Mesothelial cell of epicardium (in vitro differentiated cells): ENCODE results near the gene PCF11. TPM values are rescaled to one million over a fixed set of nuclear protein-coding genes. Genes with fewer than 3 reads are reported as not detected.

Experiments used
- DNase-seq, 2 experiments: peaks; one replicate each; pipeline ENCODE4 v3.0.0; 2021; ENCODE audit warnings: low spot score in 2 of 2; ENCODE audit not compliant: unreplicated experiment in 2 of 2
- H3K27ac Mint-ChIP-seq: 2 replicates; pipeline ENCODE4 v1.8.0; 2021; ENCODE audit warnings: mixed read lengths
- H3K27me3 Mint-ChIP-seq: 2 replicates; pipeline ENCODE4 v1.8.0; 2021; ENCODE audit warnings: low read depth, mixed read lengths
- H3K36me3 Mint-ChIP-seq: 2 replicates; pipeline ENCODE4 v1.8.0; 2021; ENCODE audit warnings: mixed read lengths
- H3K4me1 Mint-ChIP-seq: 2 replicates; pipeline ENCODE4 v1.8.0; 2021; ENCODE audit warnings: mixed read lengths
- H3K4me3 Mint-ChIP-seq: 2 replicates; pipeline ENCODE4 v1.8.0; 2021; ENCODE audit warnings: mild to moderate bottlenecking, moderate library complexity, mixed read lengths
- H3K9me3 Mint-ChIP-seq: 2 replicates; pipeline ENCODE4 v1.8.0; 2021; ENCODE audit warnings: mixed read lengths
- CTCF ChIP-seq: fragments of 200-600 bp; sonication (generic); IDR thresholded peaks from one replicate; pipeline ENCODE4 v1.5.0; 2021; ENCODE audit warnings: antibody characterized with exemption; ENCODE audit not compliant: unreplicated experiment
- total RNA-seq: library from RNA; stranded (reverse); gene quantifications from 3 replicates; pipeline ENCODE4 v1.2.1, GENCODE V29; 2021

The PCF11 gene
- total RNA-seq, 1 donor from 2014 or later: 77.1 TPM

GRCh38 chr11:83158965-83159901, 2.3 kb downstream of the PCF11 start:
- H3K27ac Mint-ChIP-seq: peak overlapping the region; percentile 100
- H3K4me3 Mint-ChIP-seq: peak overlapping the region; percentile 100
- DNase-seq: no peak
- H3K27me3 Mint-ChIP-seq: no peaks in the 10 kb centered on the region
- H3K36me3 Mint-ChIP-seq: no peaks in the 10 kb centered on the region
- no peaks in the 10 kb centered on the region for H3K9me3 Mint-ChIP-seq
- no peak for TF ChIP-seq CTCF
- peaks cover 35% of the 10 kb centered on the region for H3K4me1 Mint-ChIP-seq

GRCh38 chr11:83159902-83160865, 3.3 kb downstream of the PCF11 start:
- peaks cover 35% of the 10 kb centered on the region for H3K4me1 Mint-ChIP-seq
- no peaks in the 10 kb centered on the region for H3K9me3 Mint-ChIP-seq
- peak overlapping the region; percentile 100 for H3K4me3 Mint-ChIP-seq
- peak overlapping the region; percentile 100 for H3K27ac Mint-ChIP-seq
- TF ChIP-seq CTCF: no peak
- DNase-seq: no peak
- peaks cover 4% of the 10 kb centered on the region for H3K36me3 Mint-ChIP-seq
- no peaks in the 10 kb centered on the region for H3K27me3 Mint-ChIP-seq

DNA sequence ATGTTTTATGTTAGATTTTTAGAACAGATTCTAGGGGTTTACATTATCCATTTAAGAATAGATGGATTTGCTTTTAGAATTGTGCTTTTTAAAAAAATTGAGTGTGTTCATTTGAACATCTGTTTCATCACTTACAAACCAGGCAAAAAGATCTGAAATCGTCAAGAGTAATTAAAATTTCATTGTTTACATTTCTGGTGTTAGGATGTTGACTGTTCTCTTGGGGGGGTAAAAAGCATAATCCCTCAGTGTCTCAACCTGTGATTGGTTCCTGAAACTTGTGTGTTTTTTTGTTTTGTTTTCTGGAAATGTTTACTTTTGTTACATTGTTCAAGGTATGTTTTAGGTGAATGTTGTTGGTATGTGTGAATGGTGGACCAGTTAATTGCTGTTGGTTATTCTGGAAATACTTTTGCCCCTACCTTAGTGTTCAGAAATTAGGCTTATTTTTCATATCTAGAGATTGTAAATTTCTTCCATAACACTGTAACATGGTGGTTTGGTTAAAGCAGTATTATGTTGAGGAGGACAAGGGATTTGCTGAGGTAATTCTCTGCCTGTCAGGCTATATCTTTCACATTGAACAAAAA, 4.8 kb downstream of the PCF11 start:
- H3K36me3 Mint-ChIP-seq: peaks cover 17% of the 10 kb centered on the region
- no peak for TF ChIP-seq CTCF
- H3K27ac Mint-ChIP-seq: peak overlapping the region; percentile 48
- H3K4me3 Mint-ChIP-seq: no peak overlapping the region
- DNase-seq: no peak
- H3K27me3 Mint-ChIP-seq: no peaks in the 10 kb centered on the region
- H3K4me1 Mint-ChIP-seq: peaks cover 37% of the 10 kb centered on the region
- H3K9me3 Mint-ChIP-seq: peaks cover 10% of the 10 kb centered on the region

DNA sequence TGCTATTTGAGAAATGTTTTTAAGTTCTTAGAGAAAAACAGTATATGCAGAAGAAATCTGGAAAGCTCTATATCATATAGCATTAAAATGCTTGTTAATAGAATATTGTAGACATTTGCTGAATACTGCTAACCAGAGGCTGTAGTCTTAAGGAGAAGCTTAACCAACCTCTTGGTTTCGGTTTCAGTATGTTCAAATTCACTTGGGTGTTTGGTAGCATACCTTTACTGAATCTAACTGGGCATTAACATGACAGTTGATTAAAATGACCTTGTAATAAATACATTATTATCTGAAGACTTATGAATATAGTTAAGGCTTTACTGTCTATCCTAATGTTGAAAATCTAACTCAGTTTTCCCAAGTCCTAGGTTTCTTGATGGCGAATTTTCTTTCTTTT, 5.4 kb downstream of the PCF11 start:
- TF ChIP-seq CTCF: no peak
- H3K4me1 Mint-ChIP-seq: peaks cover 37% of the 10 kb centered on the region
- no peak for DNase-seq
- H3K27me3 Mint-ChIP-seq: no peaks in the 10 kb centered on the region
- H3K27ac Mint-ChIP-seq: peak overlapping the region; percentile 48
- H3K36me3 Mint-ChIP-seq: peaks cover 22% of the 10 kb centered on the region
- H3K9me3 Mint-ChIP-seq: peaks cover 10% of the 10 kb centered on the region
- H3K4me3 Mint-ChIP-seq: no peak overlapping the region

- no peak for TF ChIP-seq CTCF
- H3K27me3 Mint-ChIP-seq: no peaks in the 10 kb centered on the region
Measured at GRCh38 chr11:83166193-83166866, 9.4 kb downstream of the PCF11 start.

More at GRCh38 chr11:83166193-83166866, 9.4 kb downstream of the PCF11 start:
- H3K27ac Mint-ChIP-seq: peak overlapping the region; percentile 48
- H3K9me3 Mint-ChIP-seq: peaks cover 20% of the 10 kb centered on the region
- H3K36me3 Mint-ChIP-seq: peaks cover 47% of the 10 kb centered on the region
- DNase-seq: no peak
- H3K4me1 Mint-ChIP-seq: peaks cover 29% of the 10 kb centered on the region
- H3K4me3 Mint-ChIP-seq: no peak overlapping the region
